ENCODE measurements around the gene PSMD6.

DNA sequence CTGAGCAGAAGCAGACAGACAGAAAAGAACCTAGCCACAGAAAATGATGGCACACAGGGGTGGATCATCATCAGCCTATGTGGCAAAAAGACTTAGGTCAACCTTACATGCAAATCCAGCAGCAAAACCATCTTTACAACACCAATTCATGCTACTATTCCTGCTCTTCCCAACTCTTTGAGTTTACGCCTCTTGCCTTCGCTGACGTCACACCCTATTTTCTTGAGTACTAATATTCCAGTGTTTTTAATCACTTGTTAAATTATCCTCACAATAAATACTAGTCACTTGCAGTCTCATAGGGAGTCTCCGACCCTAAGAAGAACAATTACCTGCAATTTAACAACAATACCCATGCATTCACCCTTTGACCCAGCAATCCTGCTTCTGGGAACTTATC lies 6.0 kb upstream of the PSMD6 start:
- TF ChIP-seq, protein P1, sequence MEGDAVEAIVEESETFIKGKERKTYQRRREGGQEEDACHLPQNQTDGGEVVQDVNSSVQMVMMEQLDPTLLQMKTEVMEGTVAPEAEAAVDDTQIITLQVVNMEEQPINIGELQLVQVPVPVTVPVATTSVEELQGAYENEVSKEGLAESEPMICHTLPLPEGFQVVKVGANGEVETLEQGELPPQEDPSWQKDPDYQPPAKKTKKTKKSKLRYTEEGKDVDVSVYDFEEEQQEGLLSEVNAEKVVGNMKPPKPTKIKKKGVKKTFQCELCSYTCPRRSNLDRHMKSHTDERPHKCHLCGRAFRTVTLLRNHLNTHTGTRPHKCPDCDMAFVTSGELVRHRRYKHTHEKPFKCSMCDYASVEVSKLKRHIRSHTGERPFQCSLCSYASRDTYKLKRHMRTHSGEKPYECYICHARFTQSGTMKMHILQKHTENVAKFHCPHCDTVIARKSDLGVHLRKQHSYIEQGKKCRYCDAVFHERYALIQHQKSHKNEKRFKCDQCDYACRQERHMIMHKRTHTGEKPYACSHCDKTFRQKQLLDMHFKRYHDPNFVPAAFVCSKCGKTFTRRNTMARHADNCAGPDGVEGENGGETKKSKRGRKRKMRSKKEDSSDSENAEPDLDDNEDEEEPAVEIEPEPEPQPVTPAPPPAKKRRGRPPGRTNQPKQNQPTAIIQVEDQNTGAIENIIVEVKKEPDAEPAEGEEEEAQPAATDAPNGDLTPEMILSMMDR (IDR thresholded peaks at IDR 0.05; ENCODE audit: low read depth, low read length) = no peak
- TF ChIP-seq EZH2phosphoT487 (IDR thresholded peaks at IDR 0.05; ENCODE audit: low read depth) = no peak

All from OCI-LY3 (cell line).